Ishikawa (cell line): ENCODE data around the gene MRPL28.

Experiments used
- CEBPB ChIP-seq: IDR thresholded peaks from 2 replicates; pipeline ENCODE4 v1.6.1; 2012
- CREB1 ChIP-seq: IDR thresholded peaks from 2 replicates; pipeline ENCODE4 v1.6.1; 2012; ENCODE audit warnings: low read depth
- EGR1 ChIP-seq: IDR thresholded peaks from 2 replicates; pipeline ENCODE4 v1.6.1; 2012
- EP300 ChIP-seq: IDR thresholded peaks from 2 replicates; pipeline ENCODE4 v1.6.1; 2012; ENCODE audit warnings: borderline replicate concordance
- FOXM1 ChIP-seq: IDR thresholded peaks from 2 replicates; pipeline ENCODE4 v1.6.1; 2012; ENCODE audit warnings: low read depth, borderline replicate concordance
- MAX ChIP-seq: IDR thresholded peaks from 2 replicates; pipeline ENCODE4 v1.6.1; 2012
- NFIC ChIP-seq: IDR thresholded peaks from 2 replicates; pipeline ENCODE4 v1.6.1; 2012
- RAD21 ChIP-seq: IDR thresholded peaks from 2 replicates; pipeline ENCODE4 v1.6.1; 2012; ENCODE audit warnings: low read depth
- REST ChIP-seq: IDR thresholded peaks from 2 replicates; pipeline ENCODE4 v1.6.1; 2012; ENCODE audit warnings: low read depth, mild to moderate bottlenecking
- TAF1 ChIP-seq: IDR thresholded peaks from 2 replicates; pipeline ENCODE4 v1.6.1; 2012; ENCODE audit warnings: low read depth, mild to moderate bottlenecking
- TCF12 ChIP-seq: IDR thresholded peaks from 2 replicates; pipeline ENCODE4 v1.6.1; 2012; ENCODE audit warnings: low read depth
- TEAD4 ChIP-seq: IDR thresholded peaks from 2 replicates; pipeline ENCODE4 v1.6.1; 2012
- USF1 ChIP-seq: IDR thresholded peaks from 2 replicates; pipeline ENCODE4 v1.6.1; 2012
- YY1 ChIP-seq: IDR thresholded peaks from 2 replicates; pipeline ENCODE4 v1.6.1; 2012; ENCODE audit warnings: low read depth
- ZBTB7A ChIP-seq: IDR thresholded peaks from 2 replicates; pipeline ENCODE4 v1.6.1; 2012; ENCODE audit warnings: low read depth

MRPL28 gene

DNA sequence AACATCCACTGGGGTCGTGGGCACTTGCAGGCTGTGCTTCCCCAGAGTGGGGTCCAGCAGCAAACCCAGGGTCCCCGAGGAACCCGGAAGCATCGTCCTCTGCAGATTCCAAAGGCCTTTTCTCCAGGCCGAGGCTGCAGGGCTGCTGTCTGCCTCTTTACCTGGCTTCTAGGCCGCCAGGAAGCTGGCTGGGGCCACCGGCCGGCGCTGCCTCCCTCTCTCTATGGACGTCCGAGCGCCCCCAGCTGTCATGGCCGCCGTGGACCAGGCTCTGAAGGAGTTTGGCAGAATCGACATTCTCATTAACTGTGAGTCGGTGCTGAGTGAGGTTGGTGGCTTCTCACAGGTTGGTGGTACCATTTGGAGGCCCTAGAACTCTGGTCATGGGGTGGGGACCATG lies 36.9 kb upstream of the MRPL28 start:
- TF ChIP-seq TCF12 (no peak), CEBPB (no peak), RAD21 (no peak), EP300 (no peak), EGR1 (no peak), MAX (no peak), USF1 (no peak), TAF1 (no peak), ZBTB7A (no peak), CREB1 (no peak), NFIC (no peak), REST (no peak)

- TF ChIP-seq TEAD4: no peak
- TF ChIP-seq TAF1: no peak
- no peak for TF ChIP-seq NFIC
- no peak for TF ChIP-seq CEBPB
- TF ChIP-seq TCF12: no peak
- TF ChIP-seq USF1: no peak
- no peak for TF ChIP-seq REST
- no peak for TF ChIP-seq YY1
- TF ChIP-seq MAX: no peak
- no peak for TF ChIP-seq FOXM1
- TF ChIP-seq RAD21: no peak
- no peak for TF ChIP-seq CREB1
- no peak for TF ChIP-seq EP300
- TF ChIP-seq EGR1: no peak
- TF ChIP-seq ZBTB7A: no peak
Observed at GRCh38 chr16:405548-406506, 35.5 kb upstream of the MRPL28 start.

- TF ChIP-seq MAX: no peak
Observed at GRCh38 chr16:404971-405486, 34.7 kb upstream of the MRPL28 start.

- no peak for TF ChIP-seq EGR1
- TF ChIP-seq TAF1: peak; percentile 39
- no peak for TF ChIP-seq CEBPB
- no peak for TF ChIP-seq EP300
- no peak for TF ChIP-seq TEAD4
- TF ChIP-seq TCF12: 0 out of 2 replicates have a peak, but pooled peaks have one; percentile 21
- 0 out of 2 replicates have a peak, but pooled peaks have one; percentile 56 for TF ChIP-seq YY1
- no peak for TF ChIP-seq CREB1
- TF ChIP-seq FOXM1: no peak
- peak; percentile 85 for TF ChIP-seq MAX
- TF ChIP-seq USF1: peak; percentile 69
- peak; percentile 9; the same call in 1 of the 2 replicates for TF ChIP-seq ZBTB7A
- TF ChIP-seq REST: no peak
- no peak for TF ChIP-seq NFIC
- peak; percentile 19; the same call in 1 of the 2 replicates for TF ChIP-seq RAD21
Observed at GRCh38 chr16:401468-402348, 31.4 kb upstream of the MRPL28 start, which contains the start of gene DECR2. DECR2 (plus strand) TSS chr16:401885; CDS start chr16:401964, 79 bp downstream.
